Activated T-helper 17 cell treated with anti-CD3 and anti-CD28 coated beads, Interleukin-2, amount 50 U/mL, for 72 hours (primary cell): ENCODE measurements around the gene ZNF569. TPM values are rescaled to one million over a fixed set of nuclear protein-coding genes. Genes with fewer than 3 reads are reported as not detected.

Experiments used
- ATAC-seq: fragments of 150-1000 bp; cut with Tn5 transposase; replicated peaks from 2 replicates; pipeline ENCODE4 v1.10.0; 2021; ENCODE audit warnings: mild to moderate bottlenecking, moderate library complexity
- H3K27ac Mint-ChIP-seq: one replicate; pipeline ENCODE4 v1.8.0; 2022; ENCODE audit warnings: mixed read lengths
- H3K27me3 Mint-ChIP-seq: one replicate; pipeline ENCODE4 v1.8.0; 2022; ENCODE audit warnings: mixed read lengths
- H3K36me3 Mint-ChIP-seq: one replicate; pipeline ENCODE4 v1.8.0; 2022; ENCODE audit warnings: low read depth, mild to moderate bottlenecking, mixed read lengths
- H3K4me1 Mint-ChIP-seq: one replicate; pipeline ENCODE4 v1.8.0; 2022; ENCODE audit warnings: mixed read lengths
- H3K4me3 Mint-ChIP-seq: one replicate; pipeline ENCODE4 v1.8.0; 2022; ENCODE audit warnings: mild to moderate bottlenecking, mixed read lengths
- H3K9me3 Mint-ChIP-seq: one replicate; pipeline ENCODE4 v1.8.0; 2022; ENCODE audit warnings: mixed read lengths
- total RNA-seq, 2 donors: library from RNA; stranded (reverse); gene quantifications; one replicate each; pipeline ENCODE4 v1.2.3, GENCODE V29; 2022

ZNF569 gene
- total RNA-seq, result 1 to 10 TPM; 3.2 to 5.2 TPM

GRCh38 chr19:37466798-37467607 lies at the start of gene ZNF569:
TSS of gene ZNF569 (minus strand) at chr19:37467444. CDS start at chr19:37444921, 22,523 bp downstream.
- H3K27me3 Mint-ChIP-seq, result no peaks in the 10 kb centered on the region
- H3K27ac Mint-ChIP-seq, result peak within 1 kb of the TSS; percentile 96

GRCh38 chr19:37513397-37513796 lies 46.2 kb upstream of the ZNF569 start:
- Mint-ChIP-seq H3K27ac (no peak overlapping the region), H3K9me3 (peaks cover 13% of the 10 kb centered on the region), H3K36me3 (peaks cover 87% of the 10 kb centered on the region), H3K4me1 (no peaks in the 10 kb centered on the region), H3K27me3 (no peaks in the 10 kb centered on the region), H3K4me3 (no peak overlapping the region)
- no peak for ATAC-seq

More at GRCh38 chr19:37466798-37467607, at the start of gene ZNF569:
- peaks cover 12% of the 10 kb centered on the region for H3K9me3 Mint-ChIP-seq
- peaks cover 32% of the 10 kb centered on the region for H3K36me3 Mint-ChIP-seq
- peak within 1 kb of the TSS; percentile 92 for H3K4me3 Mint-ChIP-seq
- peak; percentile 73 for ATAC-seq
- H3K4me1 Mint-ChIP-seq, result peaks cover 20% of the 10 kb centered on the region

GRCh38 chr19:37511821-37512220 lies 44.6 kb upstream of the ZNF569 start:
- H3K36me3 Mint-ChIP-seq, result peaks cover 80% of the 10 kb centered on the region
- no peak overlapping the region for H3K4me3 Mint-ChIP-seq
- H3K27me3 Mint-ChIP-seq, result no peaks in the 10 kb centered on the region
- no peaks in the 10 kb centered on the region for H3K4me1 Mint-ChIP-seq
- H3K9me3 Mint-ChIP-seq, result peaks cover 10% of the 10 kb centered on the region
- no peak overlapping the region for H3K27ac Mint-ChIP-seq
- no peak for ATAC-seq

GRCh38 chr19:37511186-37511585 lies 43.9 kb upstream of the ZNF569 start:
- no peak overlapping the region for H3K4me3 Mint-ChIP-seq
- H3K9me3 Mint-ChIP-seq, result peaks cover 10% of the 10 kb centered on the region
- no peaks in the 10 kb centered on the region for H3K27me3 Mint-ChIP-seq
- no peaks in the 10 kb centered on the region for H3K4me1 Mint-ChIP-seq
- H3K36me3 Mint-ChIP-seq, result peaks cover 76% of the 10 kb centered on the region
- no peak for ATAC-seq
- no peak overlapping the region for H3K27ac Mint-ChIP-seq

- H3K9me3 Mint-ChIP-seq, result peaks cover 12% of the 10 kb centered on the region
- no peak overlapping the region for H3K4me3 Mint-ChIP-seq
- H3K27ac Mint-ChIP-seq, result no peak overlapping the region
- peaks cover 44% of the 10 kb centered on the region for H3K36me3 Mint-ChIP-seq
- ATAC-seq, result no peak
- H3K4me1 Mint-ChIP-seq, result no peaks in the 10 kb centered on the region
- H3K27me3 Mint-ChIP-seq, result no peaks in the 10 kb centered on the region
Observed at GRCh38 chr19:37507167-37507464, 39.9 kb upstream of the ZNF569 start.

GRCh38 chr19:37506387-37507166 lies 39.3 kb upstream of the ZNF569 start, which contains the start of gene ZNF793:
TSS of gene ZNF793 (plus strand) at chr19:37506939. CDS start at chr19:37523440, 16,501 bp downstream.
- Mint-ChIP-seq H3K36me3 (peaks cover 38% of the 10 kb centered on the region), H3K27me3 (no peaks in the 10 kb centered on the region)

GRCh38 chr19:37505958-37506386 lies 38.7 kb upstream of the ZNF569 start:
- peaks cover 32% of the 10 kb centered on the region for H3K36me3 Mint-ChIP-seq
- peaks cover 13% of the 10 kb centered on the region for H3K9me3 Mint-ChIP-seq
- H3K27me3 Mint-ChIP-seq, result no peaks in the 10 kb centered on the region
- peak; percentile 27 for ATAC-seq
- H3K4me1 Mint-ChIP-seq, result no peaks in the 10 kb centered on the region
- H3K4me3 Mint-ChIP-seq, result no peak overlapping the region
- H3K27ac Mint-ChIP-seq, result no peak overlapping the region

More at GRCh38 chr19:37506387-37507166, 39.3 kb upstream of the ZNF569 start, which contains the start of gene ZNF793:
- H3K27ac Mint-ChIP-seq, result no peak within 1 kb of the TSS
- peak; percentile 89 for ATAC-seq
- H3K4me1 Mint-ChIP-seq, result no peaks in the 10 kb centered on the region
- H3K4me3 Mint-ChIP-seq, result no peak within 1 kb of the TSS
- peaks cover 13% of the 10 kb centered on the region for H3K9me3 Mint-ChIP-seq

- no peak for ATAC-seq
- Mint-ChIP-seq H3K4me3 (no peak overlapping the region), H3K9me3 (peaks cover 28% of the 10 kb centered on the region), H3K27ac (no peak overlapping the region), H3K36me3 (no peaks in the 10 kb centered on the region), H3K27me3 (no peaks in the 10 kb centered on the region), H3K4me1 (no peaks in the 10 kb centered on the region)
Observed at GRCh38 chr19:37492213-37492612, 25.0 kb upstream of the ZNF569 start.

- H3K4me3 Mint-ChIP-seq, result no peak overlapping the region
- H3K36me3 Mint-ChIP-seq, result peaks cover 8% of the 10 kb centered on the region
- H3K27me3 Mint-ChIP-seq, result no peaks in the 10 kb centered on the region
- H3K4me1 Mint-ChIP-seq, result no peaks in the 10 kb centered on the region
- H3K9me3 Mint-ChIP-seq, result peaks cover 43% of the 10 kb centered on the region
- ATAC-seq, result no peak
- H3K27ac Mint-ChIP-seq, result no peak overlapping the region
Observed at GRCh38 chr19:37484406-37485168, 17.3 kb upstream of the ZNF569 start.

- peaks cover 7% of the 10 kb centered on the region for H3K9me3 Mint-ChIP-seq
- H3K4me3 Mint-ChIP-seq, result no peak overlapping the region
- ATAC-seq, result no peak
- no peaks in the 10 kb centered on the region for H3K27me3 Mint-ChIP-seq
- H3K27ac Mint-ChIP-seq, result no peak overlapping the region
- peaks cover 12% of the 10 kb centered on the region for H3K36me3 Mint-ChIP-seq
- H3K4me1 Mint-ChIP-seq, result peaks cover 16% of the 10 kb centered on the region
Observed at GRCh38 chr19:37472165-37472564, 4.9 kb upstream of the ZNF569 start.

- H3K4me1 Mint-ChIP-seq, result peaks cover 20% of the 10 kb centered on the region
- H3K27ac Mint-ChIP-seq, result peak overlapping the region; percentile 90
- peak overlapping the region; percentile 92 for H3K4me3 Mint-ChIP-seq
- no peaks in the 10 kb centered on the region for H3K27me3 Mint-ChIP-seq
- no peak for ATAC-seq
- peaks cover 5% of the 10 kb centered on the region for H3K9me3 Mint-ChIP-seq
- H3K36me3 Mint-ChIP-seq, result peaks cover 20% of the 10 kb centered on the region
Observed at GRCh38 chr19:37470216-37470615, 3.0 kb upstream of the ZNF569 start.

- no peaks in the 10 kb centered on the region for H3K27me3 Mint-ChIP-seq
- H3K36me3 Mint-ChIP-seq, result peaks cover 30% of the 10 kb centered on the region
- peak; percentile 71 for ATAC-seq
- H3K9me3 Mint-ChIP-seq, result peaks cover 12% of the 10 kb centered on the region
- H3K4me3 Mint-ChIP-seq, result peak within 1 kb of the TSS; percentile 92
- H3K4me1 Mint-ChIP-seq, result peaks cover 20% of the 10 kb centered on the region
- peak within 1 kb of the TSS; percentile 96 for H3K27ac Mint-ChIP-seq
Observed at GRCh38 chr19:37468961-37469777, 1.9 kb upstream of the ZNF569 start, which contains the start of gene ZNF570. TSS of gene ZNF570 (plus strand) at chr19:37469356. CDS start at chr19:37470355, 999 bp downstream.

- H3K27me3 Mint-ChIP-seq, result no peaks in the 10 kb centered on the region
- H3K27ac Mint-ChIP-seq, result peak overlapping the region; percentile 96
- H3K36me3 Mint-ChIP-seq, result peaks cover 32% of the 10 kb centered on the region
- peaks cover 12% of the 10 kb centered on the region for H3K9me3 Mint-ChIP-seq
- no peak for ATAC-seq
- peaks cover 20% of the 10 kb centered on the region for H3K4me1 Mint-ChIP-seq
- H3K4me3 Mint-ChIP-seq, result peak overlapping the region; percentile 92
Observed at GRCh38 chr19:37467608-37468090, 405 bp upstream of the ZNF569 start.
